IPS DF 4.7 (cell line): ENCODE measurements around the gene BAMBI.

Experiments
- DNase-seq: peaks from one replicate; pipeline ENCODE4 v3.0.0-alpha.2; 2013; ENCODE audit warnings: low spot score; ENCODE audit errors: extremely low read depth

The BAMBI gene

DNA sequence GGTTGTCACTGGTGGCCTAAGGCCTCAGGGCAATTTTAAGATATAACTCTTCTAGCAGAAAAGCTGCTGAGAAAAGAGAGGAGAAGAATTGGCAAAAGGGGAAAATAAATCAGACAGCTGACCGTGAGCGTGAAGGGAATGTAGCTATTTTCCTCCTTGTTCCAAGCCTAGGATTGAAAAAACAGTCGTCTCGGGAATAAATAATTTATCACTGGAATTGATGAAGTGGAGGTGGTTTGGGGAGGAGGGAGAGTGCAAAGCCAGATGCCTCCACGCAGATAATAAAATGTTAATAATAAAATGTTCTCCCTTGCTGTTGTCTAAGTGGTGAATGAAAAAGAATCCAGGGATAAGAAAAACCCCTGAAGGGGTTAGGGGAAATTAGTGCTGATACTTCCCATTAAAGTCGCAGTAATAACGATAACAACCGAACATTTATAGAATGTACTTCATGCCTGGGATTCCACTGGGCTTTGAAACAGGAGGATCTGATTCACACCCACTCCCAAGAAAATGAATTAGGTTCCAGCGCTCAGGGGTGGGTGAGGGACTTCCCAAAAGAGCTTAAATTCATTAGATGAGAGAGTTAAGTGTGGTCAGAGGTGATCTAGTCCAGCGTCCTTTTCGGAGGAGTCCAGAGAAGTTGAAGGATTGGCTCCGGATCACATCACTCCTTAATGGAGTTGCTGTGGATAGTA is 27.3 kb downstream of the BAMBI start:
- DNase-seq, result no peak

DNA sequence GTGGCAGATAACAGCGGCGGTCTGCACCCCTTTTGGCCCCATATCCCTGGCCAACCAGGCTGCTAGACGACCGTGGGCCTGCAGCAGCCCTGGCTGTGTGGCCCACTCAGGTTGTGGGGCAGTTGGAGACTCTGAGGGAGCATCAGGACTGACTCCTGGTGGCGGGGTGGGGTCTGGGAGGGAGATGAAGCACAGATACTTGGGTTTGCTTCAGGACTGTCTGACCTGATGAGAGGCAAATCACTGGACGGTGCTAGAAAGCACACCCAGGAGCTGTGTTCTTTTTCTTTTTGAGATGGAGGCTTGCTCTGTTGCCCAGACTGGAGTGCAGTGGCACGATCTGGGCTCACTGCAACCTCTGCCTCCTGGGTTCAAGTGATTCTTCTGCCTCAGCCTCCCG is 28.2 kb downstream of the BAMBI start:
- DNase-seq, result no peak

DNA sequence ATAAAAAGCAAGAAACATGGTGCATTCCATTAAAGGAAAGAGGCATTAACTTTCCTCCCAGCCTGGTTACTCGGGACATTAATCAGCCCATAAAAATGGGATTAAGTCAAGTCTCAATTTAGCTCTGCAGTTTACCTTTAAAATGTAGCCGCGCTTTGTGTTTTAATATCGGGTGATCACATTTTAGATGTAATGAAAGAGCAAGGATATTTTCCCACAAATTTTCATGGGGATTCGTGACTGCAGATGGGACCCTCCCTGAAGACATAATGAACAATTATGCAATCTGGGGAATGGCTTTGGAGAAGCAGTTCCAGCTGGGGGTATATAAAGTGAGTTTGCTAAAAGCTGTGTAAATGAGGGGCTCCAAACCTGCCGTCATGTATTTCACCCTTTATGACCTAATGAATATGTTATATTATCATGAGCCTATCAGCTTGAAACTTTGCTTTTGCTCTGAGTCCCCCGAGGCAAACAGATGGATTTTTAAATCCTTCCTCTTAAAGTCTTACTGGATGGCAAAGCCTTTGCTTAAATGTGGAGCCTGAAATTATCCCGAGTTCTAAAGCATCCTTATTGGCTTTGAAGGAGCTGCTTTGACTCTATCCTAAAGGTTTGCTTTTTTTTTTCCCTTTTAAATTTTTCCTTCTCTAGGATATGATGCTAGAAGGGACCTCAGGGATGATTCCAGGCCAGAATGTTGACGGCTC is 31.8 kb downstream of the BAMBI start:
- no peak for DNase-seq

DNA sequence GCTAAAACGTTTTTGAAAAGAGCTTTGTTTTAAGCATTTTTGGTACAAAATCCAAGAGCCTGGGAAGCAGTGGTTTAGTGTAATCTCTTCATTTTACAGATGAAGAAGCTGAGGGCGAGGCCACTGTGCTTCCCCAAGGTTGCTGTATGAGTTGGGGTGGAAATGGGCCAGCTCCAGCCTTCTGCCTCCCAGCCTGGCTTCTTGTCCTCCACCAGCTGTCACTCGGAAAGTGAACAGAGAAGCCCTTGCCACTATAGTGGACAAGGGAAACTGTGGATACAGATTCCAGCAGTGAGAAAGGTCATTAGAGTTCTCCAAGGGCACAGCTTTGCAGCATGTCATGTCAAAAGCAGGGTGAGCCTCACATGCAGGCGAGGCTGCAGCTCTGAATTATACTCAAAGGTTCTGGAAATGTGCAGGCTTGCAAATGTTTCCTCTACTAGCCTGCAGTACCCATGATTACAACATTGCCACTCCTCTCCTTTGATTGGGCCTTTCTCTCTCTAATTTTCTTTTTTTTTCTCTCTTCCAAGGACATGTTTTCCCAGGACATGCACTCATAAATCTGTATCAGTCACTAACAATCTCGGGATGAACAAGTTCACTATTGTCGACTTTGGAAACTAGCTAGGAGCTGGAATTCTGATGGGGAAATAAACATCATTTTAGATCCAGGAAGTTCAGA is 33.0 kb downstream of the BAMBI start:
- no peak for DNase-seq

DNA sequence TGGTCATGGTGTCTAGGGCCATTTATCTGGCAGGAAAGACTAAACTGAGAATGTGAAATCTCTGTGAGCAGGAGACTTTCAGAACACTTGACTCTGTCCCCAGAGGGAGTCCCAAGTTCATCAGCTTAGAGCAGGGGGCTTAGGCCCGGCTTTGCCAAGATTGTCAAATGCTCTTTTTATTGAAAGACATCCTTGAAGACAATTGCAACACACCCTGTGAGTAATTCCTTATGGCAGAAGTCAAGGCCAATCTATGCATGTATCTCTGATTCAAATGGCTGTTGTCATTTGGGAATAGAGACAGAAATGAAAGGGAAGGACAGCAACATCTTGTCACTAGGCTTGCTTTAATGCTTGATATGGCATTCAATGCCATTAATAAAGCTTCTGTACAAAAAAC is 33.7 kb downstream of the BAMBI start:
- DNase-seq, result no peak

DNA sequence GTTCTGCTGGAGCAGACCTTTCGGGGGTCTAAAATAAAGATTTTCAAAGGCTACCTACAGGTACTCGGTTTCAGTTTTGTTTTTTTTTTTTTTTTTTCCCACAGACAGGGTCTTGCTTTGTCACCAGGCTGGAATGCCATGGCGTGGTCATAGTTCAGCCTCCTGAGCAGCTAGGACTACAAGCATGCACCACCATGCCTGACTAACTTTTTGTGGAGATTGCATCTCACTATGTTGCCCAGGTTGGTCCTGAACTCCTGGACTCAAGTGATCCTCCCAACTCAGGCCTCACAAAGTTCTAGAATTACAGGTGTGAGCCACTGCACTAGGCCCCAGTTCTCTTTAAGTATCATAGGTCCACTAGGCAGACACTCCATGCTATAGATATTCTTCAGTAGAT is 34.5 kb downstream of the BAMBI start:
- no peak for DNase-seq

DNA sequence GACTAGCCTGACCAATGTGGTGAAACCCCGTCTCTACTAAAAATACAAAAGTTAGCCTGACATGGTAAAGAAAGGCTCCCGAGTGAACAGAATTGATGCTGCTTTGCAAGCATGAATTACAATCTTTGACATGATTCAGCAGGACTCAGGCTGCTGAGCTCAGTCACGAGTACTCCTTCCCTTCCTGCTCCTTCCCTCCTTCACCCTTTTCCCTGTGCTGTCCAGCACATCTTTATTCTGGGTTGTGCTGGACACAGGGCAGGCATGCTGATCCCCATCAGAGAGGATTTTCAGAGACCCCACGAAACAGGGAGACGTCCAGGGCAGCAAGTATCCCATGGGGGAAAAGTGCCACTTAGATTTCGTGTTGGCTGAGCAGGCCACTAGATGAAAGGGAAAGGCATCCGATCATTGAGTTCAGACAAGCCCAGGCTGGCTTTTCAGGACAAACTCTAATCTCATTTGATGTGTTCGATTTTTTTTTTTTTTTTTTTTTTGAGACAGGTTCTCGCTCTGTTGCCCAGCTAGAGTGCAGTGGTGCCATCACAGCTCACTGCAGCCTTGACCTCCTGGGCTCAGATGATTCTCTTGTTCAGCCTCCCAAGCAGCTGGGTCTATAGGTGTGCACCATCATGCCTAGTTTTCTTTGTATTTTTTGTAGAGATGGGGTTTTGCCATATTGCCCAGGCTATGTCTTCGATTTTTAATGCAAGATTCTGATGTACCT is 36.5 kb downstream of the BAMBI start:
- no peak for DNase-seq

DNA sequence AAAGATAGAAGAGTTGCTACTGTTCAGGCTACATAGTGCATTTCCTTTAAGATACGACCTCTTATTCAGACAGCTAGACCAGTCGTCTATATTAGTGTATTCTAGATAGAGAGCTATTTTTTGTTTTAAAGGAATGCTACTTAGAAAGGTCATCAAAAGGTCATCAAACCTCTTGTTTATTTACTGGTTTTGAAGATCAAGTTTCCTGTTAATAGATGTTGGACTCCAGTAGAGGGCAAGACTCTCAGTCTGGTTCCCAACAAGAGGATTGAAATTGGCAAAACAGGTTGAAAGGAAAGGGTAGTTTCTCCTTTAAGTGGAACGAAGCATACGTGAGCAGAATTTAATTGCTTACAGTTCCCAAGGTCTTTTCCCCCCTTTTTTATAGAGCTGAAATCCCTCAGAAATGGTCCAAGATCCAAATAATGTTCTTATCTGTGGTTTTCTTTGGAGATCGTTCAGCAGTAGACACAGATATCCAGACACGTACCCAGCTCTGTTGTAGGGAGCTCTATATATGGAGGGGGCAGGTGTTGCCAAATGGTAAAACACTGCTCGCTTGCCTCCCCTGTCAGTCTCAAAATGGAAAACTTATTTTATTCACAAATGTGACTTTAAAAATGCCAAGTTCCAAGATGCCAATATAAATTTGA is 37.2 kb downstream of the BAMBI start:
- no peak for DNase-seq

DNA sequence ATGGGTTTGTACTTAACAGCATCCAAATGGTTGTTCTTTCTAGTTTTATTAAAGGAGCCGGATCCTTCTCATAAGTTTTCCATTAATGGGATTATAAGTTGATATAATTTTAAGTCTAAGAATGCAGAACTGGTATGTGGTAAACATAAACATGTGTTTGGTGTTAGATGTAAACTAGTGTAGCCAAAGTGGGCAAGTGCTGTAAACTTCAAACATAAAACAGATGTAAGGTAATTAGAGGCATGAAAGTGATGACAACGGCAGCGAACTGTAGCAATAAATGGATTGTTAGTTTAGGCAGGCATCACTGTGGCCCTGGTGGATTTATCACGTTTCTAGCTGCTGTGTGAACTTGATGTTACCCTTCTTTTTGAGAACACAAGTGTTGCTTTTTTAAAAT is 37.9 kb downstream of the BAMBI start:
- no peak for DNase-seq

DNA sequence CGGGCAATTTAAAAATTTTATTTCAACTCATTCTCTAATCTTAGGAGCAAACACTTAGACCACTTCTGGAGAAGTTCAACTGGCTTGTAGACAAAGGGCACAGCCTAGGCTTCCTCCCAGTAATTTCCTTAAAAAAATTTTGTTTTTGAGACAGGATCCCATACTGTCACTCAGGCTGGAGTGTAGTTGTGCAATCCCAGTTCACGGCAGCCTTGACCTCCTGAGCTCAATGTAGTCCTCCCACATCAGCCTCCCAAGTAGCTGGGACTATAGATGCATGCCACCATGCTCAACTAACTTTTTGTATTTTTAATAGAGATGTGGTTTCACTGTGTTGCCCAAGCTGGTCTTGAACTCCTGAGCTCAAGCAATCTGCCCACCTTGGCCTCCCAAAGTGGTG is 38.4 kb downstream of the BAMBI start:
- DNase-seq, result no peak

DNA sequence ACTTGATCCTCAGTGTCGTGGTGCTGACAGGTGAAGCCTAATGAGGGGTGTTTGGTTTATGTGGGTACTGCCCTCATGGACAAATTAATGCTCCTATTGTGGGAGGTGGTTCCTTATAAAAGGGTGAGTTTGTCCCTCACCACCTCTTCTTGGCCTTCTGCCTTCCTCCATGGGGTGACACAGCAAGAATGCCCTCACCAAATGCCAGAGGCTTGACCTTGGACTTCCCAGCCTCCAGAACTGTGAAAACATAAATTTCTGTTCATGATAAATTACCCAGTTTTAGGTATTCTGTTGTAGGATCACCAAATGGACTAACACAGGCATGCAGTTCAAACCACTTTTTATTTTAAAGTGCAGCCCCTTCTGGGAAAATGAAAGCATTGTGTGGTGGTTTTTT is 39.4 kb downstream of the BAMBI start:
- DNase-seq, result no peak

DNA sequence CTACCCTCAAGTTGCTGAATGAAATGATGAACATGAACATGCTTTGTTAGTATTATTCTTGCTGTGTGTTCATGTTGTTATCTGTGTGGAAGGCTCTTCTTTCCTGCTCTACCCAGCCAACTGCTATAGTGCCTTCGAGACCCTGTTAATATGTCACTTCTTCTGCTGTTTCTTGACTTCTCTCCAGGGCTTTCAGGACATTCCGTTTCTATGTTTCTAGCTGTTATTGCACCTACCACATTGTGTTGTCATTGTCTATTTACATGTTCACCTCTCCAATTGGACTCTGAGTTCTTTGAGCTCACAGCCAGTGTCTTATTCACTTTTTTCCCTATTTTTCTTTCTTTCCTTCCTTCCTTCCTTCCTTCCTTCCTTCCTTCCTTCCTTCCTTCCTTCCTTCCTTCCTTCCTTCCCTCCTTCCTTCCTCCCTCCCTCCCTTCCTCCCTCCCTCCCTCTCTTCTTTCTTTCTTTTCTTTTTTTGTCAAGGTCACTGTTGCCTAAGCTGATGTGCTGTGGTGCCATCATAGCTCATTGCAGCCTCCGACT is 40.4 kb downstream of the BAMBI start:
- DNase-seq, result no peak

DNA sequence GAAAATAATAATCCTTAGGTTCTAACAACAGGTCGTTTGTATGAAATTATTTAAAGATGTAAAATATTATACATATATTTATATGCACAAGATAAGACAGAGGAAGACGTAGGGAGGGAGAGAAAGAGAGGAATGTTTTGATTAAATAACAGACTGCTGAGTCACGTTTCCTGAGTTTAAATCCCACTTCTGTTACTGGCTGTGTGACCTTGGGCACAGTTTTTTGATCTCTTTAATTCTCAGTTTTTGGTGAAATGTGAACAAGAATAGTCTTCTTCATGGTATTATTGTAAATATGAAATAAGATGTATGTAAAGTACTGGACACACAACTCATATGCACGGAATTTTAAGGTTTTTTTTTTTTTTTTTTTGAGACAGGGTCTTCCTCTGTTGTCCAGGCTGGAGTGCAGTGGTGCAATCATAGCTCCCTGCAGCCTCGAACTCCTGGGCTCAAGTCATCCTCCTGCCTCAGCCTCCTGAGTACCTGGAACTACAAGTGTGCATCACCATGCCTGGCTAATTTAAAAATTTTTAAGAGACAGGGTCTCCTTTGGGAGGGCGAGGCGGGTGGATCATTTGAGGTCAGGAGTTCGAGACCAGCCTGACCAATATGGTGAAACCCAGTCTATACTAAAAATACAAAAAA is 42.6 kb downstream of the BAMBI start:
- DNase-seq, result no peak

DNA sequence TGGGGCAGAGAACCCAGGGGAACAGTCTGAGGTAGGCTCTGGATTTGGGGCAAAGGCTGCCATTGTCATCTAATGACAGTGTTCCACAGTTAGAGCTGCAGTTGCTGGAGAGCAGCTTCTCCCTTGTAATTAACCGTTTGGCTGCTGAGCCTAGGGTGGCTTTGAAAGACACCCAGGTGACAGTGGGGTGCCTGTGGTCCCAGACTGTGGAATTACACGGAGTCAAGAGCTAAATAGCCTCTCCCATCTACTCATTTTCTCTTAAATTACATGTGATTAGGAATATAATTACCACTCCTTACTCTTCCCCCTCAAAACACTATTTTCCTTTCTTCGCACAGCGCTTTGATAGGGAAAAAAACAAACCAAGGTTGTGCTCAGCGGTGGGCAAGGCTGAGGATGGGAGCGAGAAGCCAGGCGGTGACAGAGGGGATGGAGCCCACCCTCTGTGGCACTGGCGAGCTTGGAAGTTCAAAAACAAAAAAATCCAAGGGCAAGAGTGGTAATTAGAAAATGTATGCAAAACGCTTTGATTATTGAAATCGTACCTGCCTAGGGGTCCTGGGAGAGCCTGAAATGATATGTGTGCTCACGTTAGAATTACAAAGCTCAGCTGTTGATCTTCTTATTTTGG is 44.1 kb downstream of the BAMBI start:
- DNase-seq, result no peak

DNA sequence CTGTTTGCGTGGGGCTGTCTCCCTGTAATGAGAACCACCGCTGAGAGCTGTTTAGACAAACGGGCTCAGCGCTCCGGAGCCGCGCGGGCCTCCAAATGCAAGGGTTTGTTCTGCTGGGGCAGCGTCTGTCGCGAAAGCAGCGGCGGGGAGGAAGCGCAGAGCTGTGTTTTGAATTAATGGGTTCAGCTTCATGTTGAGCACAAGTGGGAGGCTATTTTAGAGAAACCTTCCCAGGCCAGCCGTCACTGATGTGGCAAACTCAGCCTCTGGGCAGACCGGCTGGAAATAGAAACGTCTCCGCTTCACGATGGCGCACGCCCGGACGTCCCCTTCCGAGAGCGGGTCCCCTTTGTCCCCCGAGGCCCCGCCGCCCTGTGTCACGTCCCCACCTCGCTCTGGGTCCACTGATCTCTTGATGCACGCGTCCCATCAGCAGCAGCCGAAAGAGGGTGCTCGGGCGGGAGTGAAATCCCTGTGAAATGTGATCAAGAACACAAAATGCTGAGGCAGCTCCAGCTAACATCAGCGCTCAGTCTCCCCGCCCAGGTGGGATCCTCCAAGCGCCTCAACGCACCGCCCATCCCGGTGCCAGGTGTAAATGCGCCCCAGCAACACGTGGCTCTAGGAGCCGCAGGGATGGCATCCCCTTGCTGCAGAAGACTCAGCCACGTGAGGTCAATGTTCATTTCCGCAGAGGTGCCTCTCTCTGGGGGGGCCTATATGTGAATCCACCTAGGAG is 44.9 kb downstream of the BAMBI start:
- DNase-seq, result no peak

DNA sequence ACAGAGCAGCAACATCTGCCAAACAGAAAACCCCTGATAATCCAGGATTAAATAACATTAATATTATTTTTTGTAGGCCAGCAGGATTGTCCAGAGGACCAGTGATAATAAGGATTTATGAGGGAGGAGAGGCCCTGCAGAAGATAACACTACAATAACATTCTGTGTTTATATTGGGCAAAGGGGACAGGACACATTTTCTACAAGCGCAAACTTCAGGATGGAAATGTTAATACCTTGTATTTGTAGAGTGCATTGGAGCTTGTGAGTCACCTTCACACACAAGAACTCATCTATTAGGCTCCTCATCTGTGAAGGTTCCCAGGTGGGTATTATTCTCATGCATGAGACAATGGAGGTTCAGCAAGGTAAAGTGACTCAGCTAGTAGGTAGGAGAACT is 51.0 kb downstream of the BAMBI start:
- DNase-seq, result no peak

DNA sequence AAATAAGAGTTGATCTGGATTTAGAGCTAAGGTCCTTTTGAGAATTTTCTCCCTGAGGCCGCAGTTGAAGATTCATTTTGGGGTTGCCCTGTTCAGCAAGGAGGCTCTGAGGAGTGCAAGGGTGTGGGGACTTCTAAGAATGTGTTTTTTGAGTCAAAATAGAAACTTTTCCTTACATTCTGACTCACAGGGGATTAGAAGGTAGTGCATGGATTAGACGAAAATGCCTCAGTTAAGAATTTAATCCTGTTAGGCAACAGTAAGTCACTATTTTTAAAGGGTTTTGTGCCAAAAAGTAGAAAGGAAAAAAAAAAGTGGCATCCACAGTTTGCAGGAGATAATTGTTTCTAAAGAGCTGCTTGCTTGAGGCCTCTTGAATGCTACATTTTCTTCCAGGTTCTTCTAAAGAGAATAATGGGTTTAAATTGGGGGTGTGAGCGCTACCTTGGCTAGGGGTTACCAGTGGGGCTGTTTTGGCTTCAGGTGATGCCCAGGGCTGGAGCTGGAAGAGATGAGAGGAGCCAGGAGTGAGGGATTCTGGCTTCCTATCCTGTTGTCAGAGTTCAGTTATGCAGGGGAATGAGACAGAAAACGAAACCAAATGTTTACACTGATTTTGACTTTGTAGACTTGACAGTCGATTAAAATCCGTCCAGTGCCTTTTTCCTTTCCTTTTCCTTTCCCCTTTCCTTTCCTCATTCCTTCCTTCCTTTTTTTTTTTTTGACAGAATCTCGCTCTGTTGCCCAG is 52.9 kb downstream of the BAMBI start:
- no peak for DNase-seq

DNA sequence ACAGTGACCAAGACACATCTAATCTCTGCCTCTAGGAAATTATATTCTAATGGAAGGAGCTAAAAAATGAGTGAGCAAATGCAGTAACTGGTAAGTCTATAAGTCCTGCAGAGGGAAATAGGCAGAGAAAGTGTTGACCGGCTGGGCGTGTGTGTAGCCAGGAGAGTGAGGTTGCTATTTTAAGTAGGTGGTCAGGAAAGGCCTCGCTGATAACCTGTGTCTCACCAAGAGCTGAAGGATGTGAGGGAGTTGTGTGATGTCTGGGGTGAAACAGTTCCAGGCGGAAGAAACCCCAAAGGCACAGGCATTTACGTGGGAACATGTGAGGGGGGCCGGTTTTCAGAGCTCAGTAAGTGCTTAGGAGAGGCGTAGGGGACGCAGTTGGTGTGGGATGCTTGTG is 54.8 kb downstream of the BAMBI start:
- DNase-seq, result no peak
